ENCODE data around the gene ZNF678. TPM values are rescaled to one million over a fixed set of nuclear protein-coding genes. Genes with fewer than 3 reads are reported as not detected.

Gene ZNF678
- total and polyA plus RNA-seq, 2 donors (not counting 1 experiment from before 2014, with no cell fraction given) = 5.5 to 16.0 TPM

GRCh38 chr1:227712648-227713047 is 149.3 kb downstream of the ZNF678 start:
- Histone ChIP-seq H2AFZ (ENCODE audit: insufficient read depth, low read depth, low read length, poor library complexity, severe bottlenecking) (no peak overlapping the region), H3K79me2 (ENCODE audit: control insufficient read depth, insufficient read depth, low read length) (no peaks in the 10 kb centered on the region), H3K27ac (ENCODE audit: low read length in 2 of 2) (no peak overlapping the region), H3K9me3 (ENCODE audit: control extremely low read depth in 1 of 3, control insufficient read depth in 2 of 3, insufficient read depth in 1 of 3, low read length in 2 of 3) (peaks cover 2 to 20% (median 14%) of the 10 kb centered on the region in 3 donors), H3K4me3 (ENCODE audit: control extremely low read depth in 1 of 5, extremely low read depth in 1 of 5, insufficient read depth in 1 of 5, low read depth in 2 of 5, low read length in 4 of 5) (no peak overlapping the region), H4K20me1 (ENCODE audit: control insufficient read depth, insufficient read depth, low read length, poor library complexity, severe bottlenecking) (no peaks in the 10 kb centered on the region), H3K36me3 (replicated peaks in 1 of 2; ENCODE audit: control extremely low read depth in 1 of 2, control insufficient read depth in 1 of 2, extremely low read depth in 1 of 2, insufficient read depth in 2 of 2, low read length in 1 of 2) (no peaks in the 10 kb centered on the region), H3K4me2 (replicated peaks; ENCODE audit: low read depth, low read length, poor library complexity, severe bottlenecking) (no peak overlapping the region), H3K27me3 (replicated peaks in 1 of 4; ENCODE audit: control extremely low read depth in 1 of 4, control insufficient read depth in 3 of 4, insufficient read depth in 4 of 4, low read length in 3 of 4) (no peaks in the 10 kb centered on the region), H3K9ac (ENCODE audit: low read length) (no peak overlapping the region), H3K4me1 (ENCODE audit: control insufficient read depth in 2 of 2, insufficient read depth in 2 of 2, low read length in 2 of 2) (no peaks in the 10 kb centered on the region)
- peaks cover 2% of the 10 kb centered on the region for H3K4me1 Mint-ChIP-seq
- ChIA-PET CTCF (no interaction called here), POLR2A (no interaction called here)
- DNase-seq (no peak), ATAC-seq (ENCODE audit: low read depth) (no peak)
- H3K9me3 Mint-ChIP-seq (ENCODE audit: insufficient read depth) = peaks cover 19% of the 10 kb centered on the region
- TF ChIP-seq, protein P1, sequence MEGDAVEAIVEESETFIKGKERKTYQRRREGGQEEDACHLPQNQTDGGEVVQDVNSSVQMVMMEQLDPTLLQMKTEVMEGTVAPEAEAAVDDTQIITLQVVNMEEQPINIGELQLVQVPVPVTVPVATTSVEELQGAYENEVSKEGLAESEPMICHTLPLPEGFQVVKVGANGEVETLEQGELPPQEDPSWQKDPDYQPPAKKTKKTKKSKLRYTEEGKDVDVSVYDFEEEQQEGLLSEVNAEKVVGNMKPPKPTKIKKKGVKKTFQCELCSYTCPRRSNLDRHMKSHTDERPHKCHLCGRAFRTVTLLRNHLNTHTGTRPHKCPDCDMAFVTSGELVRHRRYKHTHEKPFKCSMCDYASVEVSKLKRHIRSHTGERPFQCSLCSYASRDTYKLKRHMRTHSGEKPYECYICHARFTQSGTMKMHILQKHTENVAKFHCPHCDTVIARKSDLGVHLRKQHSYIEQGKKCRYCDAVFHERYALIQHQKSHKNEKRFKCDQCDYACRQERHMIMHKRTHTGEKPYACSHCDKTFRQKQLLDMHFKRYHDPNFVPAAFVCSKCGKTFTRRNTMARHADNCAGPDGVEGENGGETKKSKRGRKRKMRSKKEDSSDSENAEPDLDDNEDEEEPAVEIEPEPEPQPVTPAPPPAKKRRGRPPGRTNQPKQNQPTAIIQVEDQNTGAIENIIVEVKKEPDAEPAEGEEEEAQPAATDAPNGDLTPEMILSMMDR (IDR thresholded peaks at IDR 0.05) = no peak
- TF ChIP-seq EZH2 (IDR thresholded peaks at IDR 0.05; ENCODE audit: borderline replicate concordance, insufficient read depth, low read depth, low read length, poor library complexity, severe bottlenecking) = no peak
- H3K27me3 Mint-ChIP-seq = no peaks in the 10 kb centered on the region
- no peak overlapping the region for H3K27ac Mint-ChIP-seq
- H3K4me3 Mint-ChIP-seq = no peak overlapping the region
- intact Hi-C loops (cut with micrococcal nuclease) = no loop called here

- Mint-ChIP-seq H3K27ac (no peak overlapping the region), H3K4me1 (no peaks in the 10 kb centered on the region), H3K9me3 (ENCODE audit: insufficient read depth) (peaks cover 34% of the 10 kb centered on the region), H3K27me3 (no peaks in the 10 kb centered on the region), H3K4me3 (no peak overlapping the region)
- Histone ChIP-seq H3K4me2 (replicated peaks; ENCODE audit: low read depth, low read length, poor library complexity, severe bottlenecking) (no peak overlapping the region), H4K20me1 (ENCODE audit: control insufficient read depth, insufficient read depth, low read length, poor library complexity, severe bottlenecking) (no peaks in the 10 kb centered on the region), H3K9ac (ENCODE audit: low read length) (no peak overlapping the region), H3K4me1 (ENCODE audit: control insufficient read depth in 2 of 2, insufficient read depth in 2 of 2, low read length in 2 of 2) (no peaks in the 10 kb centered on the region), H3K27ac (ENCODE audit: low read length in 2 of 2) (no peak overlapping the region), H2AFZ (ENCODE audit: insufficient read depth, low read depth, low read length, poor library complexity, severe bottlenecking) (no peak overlapping the region), H3K4me3 (ENCODE audit: control extremely low read depth in 1 of 5, extremely low read depth in 1 of 5, insufficient read depth in 1 of 5, low read depth in 2 of 5, low read length in 4 of 5) (no peak overlapping the region), H3K79me2 (ENCODE audit: control insufficient read depth, insufficient read depth, low read length) (no peaks in the 10 kb centered on the region), H3K27me3 (replicated peaks in 1 of 4; ENCODE audit: control extremely low read depth in 1 of 4, control insufficient read depth in 3 of 4, insufficient read depth in 4 of 4, low read length in 3 of 4) (no peaks in the 10 kb centered on the region), H3K36me3 (replicated peaks in 1 of 2; ENCODE audit: control extremely low read depth in 1 of 2, control insufficient read depth in 1 of 2, extremely low read depth in 1 of 2, insufficient read depth in 2 of 2, low read length in 1 of 2) (no peaks in the 10 kb centered on the region), H3K9me3 (ENCODE audit: control extremely low read depth in 1 of 3, control insufficient read depth in 2 of 3, insufficient read depth in 1 of 3, low read length in 2 of 3) (peaks cover 1 to 36% (median 30%) of the 10 kb centered on the region in 3 donors)
- no CpG with 5 or more reads among the region's 2 CpGs for WGBS (ENCODE audit: insufficient coverage)
- ChIA-PET POLR2A (no interaction called here), CTCF (no interaction called here)
- TF ChIP-seq, protein P1 (IDR thresholded peaks at IDR 0.05) = no peak
- no peak for TF ChIP-seq EZH2 (IDR thresholded peaks at IDR 0.05; ENCODE audit: borderline replicate concordance, insufficient read depth, low read depth, low read length, poor library complexity, severe bottlenecking)
- intact Hi-C loops (cut with micrococcal nuclease) = no loop called here
- no peak for ATAC-seq (ENCODE audit: low read depth)
- DNase-seq = no peak
Observed at GRCh38 chr1:227718932-227719331, 155.6 kb downstream of the ZNF678 start.

Measured in B cell (primary cell).